ENCODE measurements around the gene CAMTA2. TPM values are rescaled to one million over a fixed set of nuclear protein-coding genes. Genes with fewer than 3 reads are reported as not detected.

CAMTA2 gene
- total and polyA plus RNA-seq, 4 donors: 7.8 to 17.6 (median 12.0) TPM

DNA sequence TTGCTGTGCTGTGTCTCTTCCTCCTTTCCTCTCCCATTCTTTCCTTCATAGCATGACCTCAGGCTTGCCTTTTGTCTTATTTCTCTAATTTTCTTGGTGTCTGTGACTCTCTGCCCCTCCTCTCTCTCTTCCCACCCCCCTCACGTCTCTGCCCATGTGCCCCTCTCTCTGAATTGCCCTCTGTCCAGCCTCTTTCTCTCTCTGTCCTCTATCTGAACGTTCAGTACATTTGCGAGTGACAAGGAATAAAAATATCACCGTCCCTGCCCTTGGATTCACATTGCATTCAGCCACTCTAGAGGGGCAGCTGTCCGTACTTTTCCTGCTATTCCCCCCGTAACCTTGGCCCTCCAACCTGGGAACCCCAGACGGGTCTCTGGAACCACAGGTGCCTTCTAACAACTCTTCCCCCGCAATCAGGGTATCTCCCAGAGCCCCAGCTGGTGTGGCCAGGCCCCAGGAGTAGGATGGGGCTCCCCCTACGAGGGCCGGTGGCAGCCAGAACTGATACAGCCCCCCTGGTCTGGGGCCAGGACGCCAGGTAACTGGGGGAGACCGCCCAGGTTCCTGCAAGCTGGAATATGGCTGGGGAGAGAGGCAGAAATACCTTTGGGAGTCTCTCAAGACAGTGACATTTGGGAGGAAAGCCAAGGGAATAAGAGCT, 12.1 kb upstream of the CAMTA2 start:
- peak overlapping the region; percentile 83 to 88 for H3K27ac ChIP-seq (ENCODE audit: low read depth in 1 of 2, low read length in 2 of 2)
- no peak for DNase-seq (ENCODE audit: low spot score)
- peaks cover 5 to 34% (median 26%) of the 10 kb centered on the region in 4 donors for H3K4me1 ChIP-seq (ENCODE audit: control insufficient read depth in 4 of 4, insufficient read depth in 4 of 4, low read length in 3 of 4)
- H3K27me3 ChIP-seq (ENCODE audit: control insufficient read depth in 4 of 4, insufficient read depth in 4 of 4, low read length in 3 of 4): no peaks in the 10 kb centered on the region
- peak overlapping the region; percentile 77 to 88 (median 86) for H3K4me3 ChIP-seq (ENCODE audit: low read depth in 1 of 3, low read length in 3 of 3)
- 61% methylated on average over 12 of the region's 12 CpGs for WGBS
- peak overlapping the region; percentile 69 to 70 for H3K9ac ChIP-seq (ENCODE audit: low read depth in 1 of 2, low read length in 2 of 2)
- no peaks in the 10 kb centered on the region for H3K9me3 ChIP-seq (ENCODE audit: control insufficient read depth in 4 of 4, low read length in 3 of 4)
- TF ChIP-seq SP1 (IDR thresholded peaks at IDR 0.05): no peak
- TF ChIP-seq, protein P1, sequence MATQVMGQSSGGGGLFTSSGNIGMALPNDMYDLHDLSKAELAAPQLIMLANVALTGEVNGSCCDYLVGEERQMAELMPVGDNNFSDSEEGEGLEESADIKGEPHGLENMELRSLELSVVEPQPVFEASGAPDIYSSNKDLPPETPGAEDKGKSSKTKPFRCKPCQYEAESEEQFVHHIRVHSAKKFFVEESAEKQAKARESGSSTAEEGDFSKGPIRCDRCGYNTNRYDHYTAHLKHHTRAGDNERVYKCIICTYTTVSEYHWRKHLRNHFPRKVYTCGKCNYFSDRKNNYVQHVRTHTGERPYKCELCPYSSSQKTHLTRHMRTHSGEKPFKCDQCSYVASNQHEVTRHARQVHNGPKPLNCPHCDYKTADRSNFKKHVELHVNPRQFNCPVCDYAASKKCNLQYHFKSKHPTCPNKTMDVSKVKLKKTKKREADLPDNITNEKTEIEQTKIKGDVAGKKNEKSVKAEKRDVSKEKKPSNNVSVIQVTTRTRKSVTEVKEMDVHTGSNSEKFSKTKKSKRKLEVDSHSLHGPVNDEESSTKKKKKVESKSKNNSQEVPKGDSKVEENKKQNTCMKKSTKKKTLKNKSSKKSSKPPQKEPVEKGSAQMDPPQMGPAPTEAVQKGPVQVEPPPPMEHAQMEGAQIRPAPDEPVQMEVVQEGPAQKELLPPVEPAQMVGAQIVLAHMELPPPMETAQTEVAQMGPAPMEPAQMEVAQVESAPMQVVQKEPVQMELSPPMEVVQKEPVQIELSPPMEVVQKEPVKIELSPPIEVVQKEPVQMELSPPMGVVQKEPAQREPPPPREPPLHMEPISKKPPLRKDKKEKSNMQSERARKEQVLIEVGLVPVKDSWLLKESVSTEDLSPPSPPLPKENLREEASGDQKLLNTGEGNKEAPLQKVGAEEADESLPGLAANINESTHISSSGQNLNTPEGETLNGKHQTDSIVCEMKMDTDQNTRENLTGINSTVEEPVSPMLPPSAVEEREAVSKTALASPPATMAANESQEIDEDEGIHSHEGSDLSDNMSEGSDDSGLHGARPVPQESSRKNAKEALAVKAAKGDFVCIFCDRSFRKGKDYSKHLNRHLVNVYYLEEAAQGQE (IDR thresholded peaks at IDR 0.05): peak; percentile 1
- H3K36me3 ChIP-seq (ENCODE audit: control insufficient read depth in 4 of 4, insufficient read depth in 3 of 4, low read depth in 1 of 4, low read length in 3 of 4): peaks cover 16 to 32% (median 25%) of the 10 kb centered on the region in 4 donors

GRCh38 chr17:4998732-4999429, 11.4 kb upstream of the CAMTA2 start:
- no peak for DNase-seq (ENCODE audit: low spot score)
- Histone ChIP-seq H3K9me3 (ENCODE audit: control insufficient read depth in 4 of 4, low read length in 3 of 4) (no peaks in the 10 kb centered on the region), H3K27me3 (ENCODE audit: control insufficient read depth in 4 of 4, insufficient read depth in 4 of 4, low read length in 3 of 4) (no peaks in the 10 kb centered on the region), H3K4me1 (ENCODE audit: control insufficient read depth in 4 of 4, insufficient read depth in 4 of 4, low read length in 3 of 4) (peaks cover 5 to 34% (median 26%) of the 10 kb centered on the region in 4 donors), H3K36me3 (ENCODE audit: control insufficient read depth in 4 of 4, insufficient read depth in 3 of 4, low read depth in 1 of 4, low read length in 3 of 4) (peaks cover 14 to 25% (median 19%) of the 10 kb centered on the region in 4 donors), H3K27ac (ENCODE audit: low read depth in 1 of 2, low read length in 2 of 2) (peak overlapping the region; percentile 83 to 88), H3K4me3 (ENCODE audit: low read depth in 1 of 3, low read length in 3 of 3) (peak overlapping the region; percentile 77 to 88 (median 86)), H3K9ac (ENCODE audit: low read depth in 1 of 2, low read length in 2 of 2) (peak overlapping the region; percentile 70 to 73)
- TF ChIP-seq TAF1 (conservative IDR thresholded peaks at IDR 0.05) (no peak), RXRA (IDR thresholded peaks at IDR 0.05) (peak; percentile 64 to 76), SP1 (IDR thresholded peaks at IDR 0.05) (peak; percentile 72), ZBTB33 (IDR thresholded peaks at IDR 0.05) (no peak), FOXA2 (IDR thresholded peaks at IDR 0.05) (no peak), HNF4G (IDR thresholded peaks at IDR 0.05) (peak; percentile 71), JUND (IDR thresholded peaks at IDR 0.05) (no peak), NR2F2 (IDR thresholded peaks at IDR 0.05) (no peak), EGR1 (IDR thresholded peaks at IDR 0.05; ENCODE audit: low read depth in 2 of 2) (no peak), HNF4A (conservative IDR thresholded peaks at IDR 0.05) (peak; percentile 91 to 94), RAD21 (IDR thresholded peaks at IDR 0.05) (peak in 1 of 2 donors; percentile 41), GABPA (IDR thresholded peaks at IDR 0.05 in 1 of 2, conservative IDR thresholded peaks at IDR 0.05 in 1 of 2) (peak in 1 of 2 donors; percentile 31), YY1 (IDR thresholded peaks at IDR 0.05) (peak; percentile 66)
- TF ChIP-seq, protein P1 (IDR thresholded peaks at IDR 0.05): peak; percentile 40
- TF ChIP-seq, protein P2, sequence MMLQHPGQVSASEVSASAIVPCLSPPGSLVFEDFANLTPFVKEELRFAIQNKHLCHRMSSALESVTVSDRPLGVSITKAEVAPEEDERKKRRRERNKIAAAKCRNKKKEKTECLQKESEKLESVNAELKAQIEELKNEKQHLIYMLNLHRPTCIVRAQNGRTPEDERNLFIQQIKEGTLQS (IDR thresholded peaks at IDR 0.05): no peak
- 9% methylated on average over 14 of the region's 14 CpGs for WGBS

Data from liver (tissue), 9 donors.